K562 (cell line): ENCODE measurements around the gene SLC9C2. TPM values are rescaled to one million over a fixed set of nuclear protein-coding genes. Genes with fewer than 3 reads are reported as not detected.

Experiments
- ATAC-seq: fragments of 200-7000 bp; cut with Tn5 transposase; 3 replicates; pipeline ENCODE4 v1.9.1; 2020; ENCODE audit warnings: moderate library complexity
- BruUV-seq: library from RNA; stranded (reverse); fragments of 400-500 nt; replicated peaks from 2 replicates; lab custom pipeline; 2021; lab: Mats Ljungman, UMichigan
- CTCF ChIA-PET: fragments of 300-600 bp; formaldehyde crosslinking; extraction: SDS; loops from one replicate; lab custom pipeline; 2021; ENCODE audit warnings: low intra/inter-chr PET ratio; lab: Yijun Ruan, JAX
- POLR2A ChIA-PET: fragments of 300-600, 350-650 bp; sonication (Branson Sonifier 250); formaldehyde crosslinking; extraction: SDS; loops from one replicate; lab custom pipeline; 2021; ENCODE audit warnings: antibody characterized with exemption, inconsistent platforms; lab: Yijun Ruan, JAX
- DNase-seq, 4 experiments: peaks; one replicate each; pipeline versions ENCODE4 v3.0.0 to v3.0.0-alpha.2; 2011 to 2018; ENCODE audit warnings: low spot score in 3 of 4, mixed read lengths in 3 of 4; ENCODE audit errors: extremely low read depth in 1 of 4
- FAIRE-seq: peaks from 2 replicates; lab custom pipeline; 2011; peaks lifted over from hg19 to GRCh38; lab: Jason Lieb, UNC
- H2AFZ ChIP-seq: 2 replicates; pipeline ENCODE4 v1.6.0; 2011; ENCODE audit warnings: low read depth, low read length, control low read depth, inconsistent platforms
- H3K27ac ChIP-seq: fragments of 200-600 bp; 3 replicates; pipeline ENCODE4 v1.8.0; 2011; ENCODE audit warnings: low read depth, mild to moderate bottlenecking, control low read depth, inconsistent platforms, low read length, moderate library complexity, mixed read lengths; ENCODE audit errors: extremely low read depth
- H3K27me3 ChIP-seq, 2 experiments: fragments of 300-600 bp in 1 of 2; 2 replicates in 1 of 2; 3 replicates in 1 of 2; pipeline versions ENCODE4 v1.6.0 to v1.8.0; 2011; ENCODE audit warnings: inconsistent platforms in 2 of 2, low read length in 2 of 2, mild to moderate bottlenecking in 1 of 2, mixed read lengths in 1 of 2, moderate library complexity in 1 of 2; ENCODE audit not compliant: control insufficient read depth in 2 of 2, insufficient read depth in 2 of 2
- H3K36me3 ChIP-seq: fragments of 300-600 bp; 3 replicates; pipeline ENCODE4 v1.8.0; 2011; ENCODE audit warnings: mild to moderate bottlenecking, low read length, inconsistent platforms; ENCODE audit not compliant: control insufficient read depth, insufficient read depth
- H3K4me1 ChIP-seq, 2 experiments: fragments of 200-600 bp in 1 of 2; replicated peaks in 1 of 2; 2 replicates in 1 of 2; 3 replicates in 1 of 2; pipeline versions ENCODE4 v1.5.1 to v1.8.0; 2011; ENCODE audit warnings: inconsistent platforms in 2 of 2, low read length in 2 of 2, mild to moderate bottlenecking in 1 of 2, mixed read lengths in 1 of 2, moderate library complexity in 1 of 2; ENCODE audit not compliant: control insufficient read depth in 2 of 2, insufficient read depth in 2 of 2
- H3K4me2 ChIP-seq: 2 replicates; pipeline ENCODE4 v1.6.1; 2011; ENCODE audit warnings: low read length, control low read depth, inconsistent platforms, mixed read lengths; ENCODE audit not compliant: insufficient read depth
- H3K4me3 ChIP-seq: fragments of 200-600 bp; sonication (generic), shearing (Covaris generic); 2 replicates; pipeline ENCODE4 v1.5.1; 2016; ENCODE audit warnings: control low read depth, inconsistent platforms
- H3K79me2 ChIP-seq: fragments of 200-600 bp; 3 replicates; pipeline ENCODE4 v1.8.0; 2011; ENCODE audit warnings: low read length, inconsistent platforms; ENCODE audit not compliant: control insufficient read depth, insufficient read depth
- H3K9ac ChIP-seq, 2 experiments: 2 replicates each; pipeline versions ENCODE4 v1.6.0 to v1.6.1; 2011; ENCODE audit warnings: low read depth in 2 of 2, low read length in 2 of 2, control low read depth in 1 of 2, inconsistent platforms in 1 of 2, mild to moderate bottlenecking in 1 of 2, mixed read lengths in 1 of 2; ENCODE audit not compliant: insufficient read depth in 1 of 2
- H3K9me1 ChIP-seq: one replicate; pipeline ENCODE4 v1.6.0; 2011; ENCODE audit warnings: inconsistent platforms, mild to moderate bottlenecking, low read length, moderate library complexity; ENCODE audit not compliant: control insufficient read depth, insufficient read depth
- H3K9me3 ChIP-seq: replicated peaks from 2 replicates; pipeline ENCODE4 v1.5.1; 2011; ENCODE audit warnings: low read depth, low read length, inconsistent platforms; ENCODE audit not compliant: control insufficient read depth, insufficient read depth
- H4K20me1 ChIP-seq: replicated peaks from 2 replicates; pipeline ENCODE4 v1.6.1; 2011; ENCODE audit warnings: low read length, inconsistent platforms, mixed read lengths; ENCODE audit not compliant: control insufficient read depth, insufficient read depth
- ATF6 ChIP-seq: sonication (generic); formaldehyde crosslinking; IDR thresholded peaks from 2 replicates; pipeline ENCODE4 v1.4.0; 2020; ENCODE audit warnings: mild to moderate bottlenecking, missing genetic modification reagents
- BHLHE40 ChIP-seq: IDR thresholded peaks from 2 replicates; pipeline ENCODE4 v1.6.1; 2011; ENCODE audit warnings: low read length, improper control_type of control experiment
- FOSL1 ChIP-seq: fragments of 200-800 bp; sonication (Bioruptor generic); conservative IDR thresholded peaks from 2 replicates; pipeline ENCODE4 v1.6.1; 2016; ENCODE audit warnings: missing genetic modification characterization, missing compliant biosample characterization
- GABPA ChIP-seq: fragments of 200-800 bp; sonication (Bioruptor generic); conservative IDR thresholded peaks from 2 replicates; pipeline ENCODE4 v1.6.1; 2016; ENCODE audit warnings: low read depth, missing genetic modification characterization, missing compliant biosample characterization
- MAZ ChIP-seq, 2 experiments: fragments of 450-650 bp in 1 of 2; sonication (generic) in 1 of 2; formaldehyde crosslinking; IDR thresholded peaks in 1 of 2; conservative IDR thresholded peaks in 1 of 2; 2 replicates each; pipeline versions ENCODE4 v1.4.0 to v1.5.0; 2020; ENCODE audit warnings: mild to moderate bottlenecking in 1 of 2, missing genetic modification reagents in 1 of 2
- SPI1 ChIP-seq: IDR thresholded peaks from 2 replicates; pipeline ENCODE4 v1.6.1; 2011; ENCODE audit warnings: low read depth, low read length, control low read depth, borderline replicate concordance
- TAF9B ChIP-seq: fragments of 450-650 bp; IDR thresholded peaks from 2 replicates; pipeline ENCODE4 v1.6.1; 2018; ENCODE audit warnings: mild to moderate bottlenecking; ENCODE audit not compliant: partially characterized antibody
- ZBTB8A ChIP-seq: fragments of 450-650 bp; IDR thresholded peaks from 2 replicates; pipeline ENCODE4 v1.6.1; 2018; ENCODE audit warnings: mild to moderate bottlenecking, moderate library complexity; ENCODE audit not compliant: partially characterized antibody
- ZNF41 ChIP-seq: fragments of 250-450 bp; sonication (Bioruptor Pico); conservative IDR thresholded peaks from 2 replicates; pipeline ENCODE4 v1.4.0; 2020; ENCODE audit warnings: mild to moderate bottlenecking
- ZZZ3 ChIP-seq: fragments of 450-650 bp; IDR thresholded peaks from 2 replicates; pipeline ENCODE4 v1.6.1; 2016; ENCODE audit warnings: antibody characterized with exemption, mild to moderate bottlenecking, moderate library complexity
- WGBS: fragments of 100-300 bp; shearing (Covaris generic); methylation state at CpG from one replicate; pipeline ENCODE4 v1.1.6; 2016; ENCODE audit warnings: low coverage, mixed read lengths; ENCODE audit not compliant: insufficient coverage; ENCODE audit errors: missing lambda C conversion rate; 5-methylcytosine and 5-hydroxymethylcytosine counted together
- in situ Hi-C: fragments of 300-500 bp; cut with MboI; formaldehyde crosslinking; loops from 4 replicates; pipeline ENCODE4 v1.15.0; 2018; ENCODE audit warnings: inconsistent platforms, mixed read lengths
- intact Hi-C: fragments of 100-400 bp; cut with micrococcal nuclease; formaldehyde crosslinking; loops from 2 replicates; pipeline ENCODE4 v1.14.2; 2022
- polyA plus RNA-seq, 8 experiments: library from polyadenylated mRNA; depleted of rRNA in 4 of 8; stranded (reverse) in 5 of 8; unstranded in 3 of 8; fragments of >200 nt; fragmentation: Nextera tagmentation in 2 of 8; fragmentation: Illumina TruSeq in 1 of 8; extraction: Ambion mirVana in 2 of 8; extraction: Trizol in 1 of 8; gene quantifications; 2 replicates each; pipeline versions ENCODE4 v1.2.1 to v1.2.3, GENCODE V29; 2011 to 2014; ENCODE audit warnings: inconsistent platforms in 1 of 8, missing spikeins in 1 of 8
- total RNA-seq, 7 experiments: library from RNA; depleted of rRNA in 6 of 7; stranded (reverse); fragments of >200 nt in 6 of 7; fragmentation: Illumina TruSeq in 2 of 7; extraction: Trizol in 2 of 7; gene quantifications; 2 replicates each; pipeline versions ENCODE4 v1.2.1 to v1.2.3, GENCODE V29; 2011 to 2021; ENCODE audit warnings: low replicate concordance in 1 of 7

The SLC9C2 gene
- total and polyA plus RNA-seq, 9 of the 15 experiments (the other 6 are each of a cell fraction or from before 2014, with no cell fraction given): 0.11 to 0.22 (median 0.15) TPM; not detected in 5

DNA sequence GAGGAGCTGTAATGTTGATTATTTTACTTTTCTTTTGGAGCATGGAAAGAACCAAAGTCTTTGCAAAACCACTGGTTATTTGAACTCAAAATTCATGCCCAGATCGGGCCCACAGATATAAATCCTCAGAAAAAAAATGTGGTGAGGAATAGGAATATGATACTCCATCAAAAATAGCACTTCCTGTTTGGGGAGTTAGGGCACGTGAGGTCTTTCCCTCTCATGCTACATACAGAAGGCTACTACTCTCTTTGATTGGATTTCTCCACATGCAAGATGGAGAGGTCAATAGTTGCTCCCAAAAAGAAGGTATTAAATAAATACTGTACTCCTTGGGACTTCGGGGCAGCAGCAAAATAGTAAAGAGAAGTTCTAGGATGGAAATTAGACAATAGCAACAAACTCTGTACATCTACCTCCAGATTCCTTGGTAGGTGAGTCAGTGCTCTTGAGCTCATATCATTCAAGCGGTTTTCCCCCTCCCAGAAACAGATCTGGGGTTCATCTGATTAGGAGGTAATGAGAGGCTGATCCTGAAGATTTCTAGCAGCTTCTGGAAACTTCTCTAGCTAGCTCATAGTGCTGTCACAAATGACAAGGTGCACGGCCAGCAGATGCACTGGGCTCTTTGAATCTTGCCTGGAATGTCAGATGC is 47.1 kb downstream of the SLC9C2 start:
- WGBS: 24% methylated on average over 5 of the region's 5 CpGs
- in situ Hi-C loops (no loop called here), intact Hi-C loops (no loop called here)
- H3K27me3 ChIP-seq: no peaks in the 10 kb centered on the region
- FAIRE-seq (no peak), ATAC-seq (no peak), DNase-seq (peak in 1 of 4 experiments; percentile 17)
- H3K4me3 ChIP-seq: no peak overlapping the region
- POLR2A ChIA-PET: interaction anchor here (0.9 kb wide), 1 partner anchor 18 kb away, joined by 4 read pairs; no protein-coding TSS in a partner anchor
- H3K27ac ChIP-seq: no peak overlapping the region
- no peaks in the 10 kb centered on the region for H3K9me3 ChIP-seq
- no TSS peak for BruUV-seq
- H3K79me2 ChIP-seq: no peaks in the 10 kb centered on the region
- no peak overlapping the region for H3K9ac ChIP-seq
- no peaks in the 10 kb centered on the region for H3K36me3 ChIP-seq
- no peaks in the 10 kb centered on the region for H4K20me1 ChIP-seq
- CTCF ChIA-PET: no interaction called here
- no peaks in the 10 kb centered on the region for H3K9me1 ChIP-seq
- H2AFZ ChIP-seq: peak overlapping the region; percentile 78
- TF ChIP-seq FOSL1 (peak; percentile 36), TAF9B (no peak), ATF6 (CRISPR knock-in tag) (no peak), ZNF41 (CRISPR knock-in tag) (0 out of 2 replicates have a peak, but pooled peaks have one; percentile 7), ZZZ3 (no peak), ZBTB8A (no peak), SPI1 (0 out of 2 replicates have a peak, but pooled peaks have one; percentile 30), GABPA (tag) (0 out of 2 replicates have a peak, but pooled peaks have one; percentile 13), BHLHE40 (peak; percentile 35; the same call in 1 of the 2 replicates), MAZ (CRISPR knock-in tag; conservative IDR thresholded peaks at IDR 0.05 in 1 of 2, IDR thresholded peaks at IDR 0.05 in 1 of 2) (0 out of 4 replicates have a peak, but pooled peaks of 1 of the 2 experiments have one; percentile 33)
- H3K4me2 ChIP-seq: no peak overlapping the region
- H3K4me1 ChIP-seq: peaks cover 3 to 15% of the 10 kb centered on the region in 2 experiments; a peak in 4 of 5 replicates
